ENCODE data around the gene OR1L6. TPM values are rescaled to one million over a fixed set of nuclear protein-coding genes. Genes with fewer than 3 reads are reported as not detected.

OR1L6 gene
- total RNA-seq, 2 experiments from 2014 or later: not detected

- POLR2A ChIA-PET: no interaction called here
- no peaks in the 10 kb centered on the region for H3K9me3 Mint-ChIP-seq
- no peaks in the 10 kb centered on the region for H3K4me1 Mint-ChIP-seq
- H3K27me3 Mint-ChIP-seq: no peaks in the 10 kb centered on the region
- H3K36me3 Mint-ChIP-seq (ENCODE audit: low read depth): no peaks in the 10 kb centered on the region
- CTCF ChIA-PET: no interaction called here
- no peak within 1 kb of the TSS for H3K27ac Mint-ChIP-seq
- DNase-seq: no peak
- no peak within 1 kb of the TSS for H3K4me3 Mint-ChIP-seq
Measured at GRCh38 chr9:122788831-122789230, 46.7 kb downstream of the OR1L6 start, which contains the start of gene OR5C1. Gene OR5C1, plus strand, starts transcription at chr9:122788933. Its CDS starts 0 bp downstream, at chr9:122788933.

- POLR2A ChIA-PET: no interaction called here
- H3K9me3 Mint-ChIP-seq: no peaks in the 10 kb centered on the region
- CTCF ChIA-PET: no interaction called here
- H3K27me3 Mint-ChIP-seq: no peaks in the 10 kb centered on the region
- H3K4me3 Mint-ChIP-seq: no peak overlapping the region
- no peaks in the 10 kb centered on the region for H3K4me1 Mint-ChIP-seq
- DNase-seq: no peak
- H3K36me3 Mint-ChIP-seq (ENCODE audit: low read depth): no peaks in the 10 kb centered on the region
- no peak overlapping the region for H3K27ac Mint-ChIP-seq
Measured at GRCh38 chr9:122789256-122790046, 47.3 kb downstream of the OR1L6 start.

GRCh38 chr9:122791872-122792669, 50.0 kb downstream of the OR1L6 start:
- H3K4me3 Mint-ChIP-seq: no peak overlapping the region
- no peaks in the 10 kb centered on the region for H3K27me3 Mint-ChIP-seq
- H3K36me3 Mint-ChIP-seq (ENCODE audit: low read depth): no peaks in the 10 kb centered on the region
- no peak overlapping the region for H3K27ac Mint-ChIP-seq
- ChIA-PET CTCF (no interaction called here), POLR2A (no interaction called here)
- no peaks in the 10 kb centered on the region for H3K9me3 Mint-ChIP-seq
- H3K4me1 Mint-ChIP-seq: no peaks in the 10 kb centered on the region
- no peak for DNase-seq

- no peak overlapping the region for H3K4me3 Mint-ChIP-seq
- no peaks in the 10 kb centered on the region for H3K4me1 Mint-ChIP-seq
- POLR2A ChIA-PET: no interaction called here
- CTCF ChIA-PET: no interaction called here
- no peaks in the 10 kb centered on the region for H3K27me3 Mint-ChIP-seq
- H3K36me3 Mint-ChIP-seq (ENCODE audit: low read depth): no peaks in the 10 kb centered on the region
- no peak for DNase-seq
- no peaks in the 10 kb centered on the region for H3K9me3 Mint-ChIP-seq
- H3K27ac Mint-ChIP-seq: no peak overlapping the region
Measured at GRCh38 chr9:122797316-122798063, 55.4 kb downstream of the OR1L6 start.

Other genes with a start within 250 kb of the OR1L6 start
- gene OR1J2, start 231.5 kb upstream of the OR1L6 start, total RNA-seq: not detected
- gene OR1J4, start 223.2 kb upstream of the OR1L6 start, total RNA-seq: not detected
- gene OR1N1, start 215.0 kb upstream of the OR1L6 start, total RNA-seq: not detected
- not detected for gene OR1N2, start 189.2 kb upstream of the OR1L6 start, total RNA-seq
- not detected for gene OR1L8, start 158.9 kb upstream of the OR1L6 start, total RNA-seq
- gene OR1Q1, start 127.6 kb upstream of the OR1L6 start, total RNA-seq: not detected
- gene OR1B1, start 84.7 kb upstream of the OR1L6 start, total RNA-seq: under 1 TPM in 1 of 2 experiments, not detected in 1; 0.21 TPM
- gene OR1L1, start 80.6 kb upstream of the OR1L6 start, total RNA-seq: not detected
- gene OR1L3, start 67.2 kb upstream of the OR1L6 start, total RNA-seq: not detected
- not detected for gene OR1L4, start 18.3 kb upstream of the OR1L6 start, total RNA-seq
- gene OR5C1, start 46.6 kb downstream of the OR1L6 start, total RNA-seq: not detected
- gene OR1K1, start 57.8 kb downstream of the OR1L6 start, total RNA-seq: not detected
- gene PDCL, start 86.3 kb downstream of the OR1L6 start, total RNA-seq: 10 to 100 TPM; 22.4 to 25.2 TPM
- gene RC3H2, start 163.1 kb downstream of the OR1L6 start, total RNA-seq: 10 to 100 TPM; 44.1 to 46.8 TPM
- gene ZBTB6, start 171.0 kb downstream of the OR1L6 start, total RNA-seq: 10 to 100 TPM; 11.8 to 12.2 TPM
- 1 to 10 TPM; 7.3 to 9.6 TPM for gene ZBTB26, start 189.2 kb downstream of the OR1L6 start, total RNA-seq
- gene RABGAP1, start 198.7 kb downstream of the OR1L6 start, total RNA-seq: 10 to 100 TPM; 28.4 to 32.9 TPM

Data from activated CD4-positive, alpha-beta T cell treated with anti-CD3 and anti-CD28 coated beads, Interleukin-2, amount 10 ng/mL, durations not matched to agents 7 days and 5 days (primary cell).